NK-92 (cell line): ENCODE data around the gene FAM237A.

Source experiments
- DNase-seq: peaks from one replicate; lab custom pipeline; 2025; ENCODE audit not compliant: unreplicated experiment; lab: John Stamatoyannopoulos, UW

The FAM237A gene

DNA sequence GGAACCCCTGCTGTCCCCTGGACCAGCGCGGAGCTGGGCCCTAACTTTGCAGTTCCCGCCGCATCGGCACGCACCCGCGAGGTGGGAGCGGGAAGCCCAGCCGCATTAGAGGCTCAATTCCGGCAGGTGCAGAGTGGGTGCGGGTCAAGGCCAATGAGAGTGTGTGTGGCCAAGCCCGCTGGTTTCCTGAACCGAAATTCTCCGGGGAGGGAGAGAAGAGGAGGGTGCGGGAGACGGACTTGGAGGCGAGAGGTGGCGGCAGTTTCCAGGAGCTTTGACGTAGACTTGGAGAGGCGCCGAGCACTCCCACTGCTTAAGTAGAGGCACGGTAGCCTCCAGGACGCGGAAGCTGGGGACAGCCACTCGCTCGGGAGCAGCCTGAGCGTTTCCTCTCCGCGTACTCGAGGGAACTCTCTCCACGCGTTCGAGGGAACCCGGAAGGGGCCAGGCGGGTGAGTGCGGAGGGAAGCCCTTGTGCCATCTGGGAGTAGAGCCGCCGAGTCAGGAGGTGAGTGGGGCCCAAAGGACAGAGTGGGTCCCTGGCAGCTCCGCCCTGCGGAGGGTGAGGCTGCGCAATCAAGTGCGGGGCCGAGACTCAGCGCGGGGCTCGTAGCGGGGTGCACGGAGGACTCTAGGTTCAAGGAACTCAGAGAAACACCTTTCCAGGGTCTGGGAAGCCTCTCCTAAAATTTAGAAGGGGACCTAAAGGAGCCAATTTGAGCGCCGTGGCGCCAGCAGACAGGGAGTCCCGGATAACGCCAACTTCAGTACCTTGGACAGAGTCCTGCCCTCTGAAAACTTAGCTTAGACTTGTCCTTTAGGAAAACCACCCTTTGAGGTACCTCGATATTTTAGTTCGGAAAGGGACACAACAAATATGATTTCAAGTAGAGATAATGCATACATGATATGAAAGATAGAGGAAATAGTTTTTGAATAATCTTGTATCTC is at the start of gene FAM237A:
Gene FAM237A, plus strand, starts transcription at position 413 of the 951 bp plus-strand sequence. CDS start 1,750 bp downstream, outside the sequence.
- no peak for DNase-seq

DNA sequence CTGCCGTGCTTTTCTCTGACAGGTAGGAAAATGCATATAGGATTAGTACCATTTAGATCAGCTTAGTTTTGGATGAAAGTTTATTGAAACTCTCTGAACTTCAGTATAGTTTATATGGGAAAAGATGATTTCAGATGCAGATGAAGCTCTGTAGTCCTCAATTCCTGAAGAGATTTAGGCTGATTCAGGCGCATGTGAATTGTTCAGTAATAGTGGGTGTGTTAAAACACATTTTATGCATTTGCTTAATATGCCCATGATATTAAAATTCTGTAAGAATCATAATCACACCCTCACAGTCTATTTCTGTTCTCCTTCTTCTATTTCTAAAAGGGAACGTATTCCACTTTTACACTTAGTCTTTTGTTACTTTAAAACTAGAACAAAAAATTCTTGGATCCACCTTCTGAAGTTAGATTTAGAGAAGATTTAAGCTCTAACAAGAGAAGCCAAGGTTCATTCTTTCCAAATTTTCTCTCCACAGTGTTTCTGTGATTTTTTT is 44.5 kb upstream of the FAM237A start:
- no peak for DNase-seq

DNA sequence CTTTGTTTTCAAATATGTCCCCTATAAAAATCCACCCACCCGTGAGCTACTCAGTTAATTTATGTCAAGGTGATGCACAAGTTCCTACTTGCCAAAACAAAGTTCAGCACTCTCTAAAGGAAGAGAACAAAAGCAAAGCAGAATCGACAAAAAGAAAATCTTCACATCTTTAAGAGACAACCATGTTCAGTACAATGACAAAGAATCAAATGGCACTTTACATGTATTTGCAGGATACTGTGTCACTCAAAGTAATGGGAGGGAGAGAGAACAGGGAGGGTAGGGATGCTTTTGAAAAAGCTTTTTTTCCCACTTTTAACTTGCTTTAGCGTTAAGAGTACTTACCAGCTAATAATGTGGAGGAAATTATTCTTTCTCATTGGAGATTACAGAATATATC is 39.0 kb upstream of the FAM237A start:
- DNase-seq, result no peak

- no peak for DNase-seq
Observed at GRCh38 chr2:206610451-206610850, 31.8 kb upstream of the FAM237A start.

DNA sequence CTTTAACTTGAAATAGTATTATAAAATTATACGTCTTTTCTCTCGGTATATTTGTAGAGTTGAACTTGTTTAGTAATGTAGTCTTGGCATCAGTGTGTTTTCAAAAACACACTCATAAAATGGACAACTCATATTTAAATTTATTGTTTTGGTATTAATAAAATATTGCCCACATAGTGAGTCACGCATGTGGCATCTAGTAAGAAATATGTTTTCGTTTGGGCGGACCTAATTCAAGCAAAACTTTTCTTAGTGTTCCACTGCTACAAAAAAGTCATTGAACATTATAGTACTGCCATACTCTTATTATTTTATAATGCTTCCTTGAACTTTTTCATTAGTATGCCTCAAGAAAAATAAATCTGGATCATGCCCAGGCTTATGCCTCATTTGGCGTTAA is 31.1 kb upstream of the FAM237A start:
- no peak for DNase-seq

- no peak for DNase-seq
Observed at GRCh38 chr2:206611736-206612135, 30.6 kb upstream of the FAM237A start.

DNA sequence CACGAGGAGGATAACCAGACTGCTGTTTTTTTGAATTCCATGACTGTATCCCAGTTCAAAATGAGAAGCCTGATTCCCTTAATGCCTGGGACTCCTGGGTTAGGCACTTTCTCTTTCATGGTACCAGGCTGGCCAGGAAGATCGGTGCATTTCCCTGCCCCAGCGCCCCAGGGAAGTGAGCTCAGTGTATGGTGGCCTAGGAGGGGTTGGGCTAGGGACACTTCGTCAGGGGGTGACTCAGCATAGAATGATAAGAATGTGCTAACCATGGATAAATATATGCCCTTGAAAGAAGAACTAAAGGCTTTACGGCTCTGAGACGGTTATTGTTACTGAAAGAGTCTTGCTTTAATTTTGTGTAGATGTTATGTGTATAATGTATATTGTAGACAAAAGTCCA is 27.5 kb upstream of the FAM237A start:
- no peak for DNase-seq

DNA sequence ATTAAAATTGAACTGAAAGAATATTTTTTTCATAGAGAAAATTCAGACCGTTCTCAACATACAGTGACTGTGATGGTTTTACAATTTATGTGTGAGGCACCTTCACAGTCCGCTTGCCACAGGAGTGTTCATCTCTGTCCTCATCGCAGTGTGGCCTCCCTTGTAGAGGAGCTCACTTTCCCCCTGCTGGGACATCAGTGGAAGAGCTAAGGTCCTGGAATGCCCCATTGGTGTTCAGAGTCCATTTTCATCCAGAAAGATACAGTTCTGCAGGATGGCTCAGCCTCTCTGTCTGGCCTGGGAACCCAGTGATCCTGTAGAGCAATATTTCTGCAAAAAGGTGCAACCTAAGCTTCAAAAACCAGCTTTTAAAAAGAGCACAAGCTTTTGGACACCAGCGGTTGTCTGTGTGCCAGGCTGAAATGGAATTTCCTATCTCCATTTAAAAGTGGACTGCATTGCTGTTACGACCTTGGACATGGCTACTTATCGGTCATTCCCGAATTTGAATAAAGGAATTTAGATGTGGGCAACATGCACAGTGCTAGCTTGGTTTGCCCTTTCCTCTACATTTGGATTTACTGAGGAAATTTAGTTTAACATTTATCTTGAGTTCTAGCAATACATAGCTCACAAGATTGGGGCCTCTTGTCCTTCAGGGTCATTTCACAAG is 26.7 kb upstream of the FAM237A start:
- no peak for DNase-seq

DNA sequence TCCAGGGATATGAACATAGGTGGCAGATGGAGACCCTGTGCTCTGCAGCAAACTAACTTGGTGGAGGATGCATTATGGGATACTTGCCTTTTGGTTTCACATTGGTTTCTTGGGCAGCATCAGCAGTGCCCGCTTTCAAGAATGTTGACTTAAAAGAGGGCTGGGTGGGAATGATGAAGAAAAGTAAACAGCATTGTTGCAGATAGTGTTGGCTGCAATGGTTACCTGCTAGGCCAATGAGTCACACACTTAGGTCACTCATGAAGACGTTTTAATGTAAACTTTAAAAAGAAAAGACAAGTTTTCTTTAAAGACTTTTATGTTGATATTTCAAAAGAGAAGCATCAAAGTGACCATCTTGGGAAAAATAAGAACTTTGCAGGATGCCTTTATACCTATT is 26.1 kb upstream of the FAM237A start:
- no peak for DNase-seq

DNA sequence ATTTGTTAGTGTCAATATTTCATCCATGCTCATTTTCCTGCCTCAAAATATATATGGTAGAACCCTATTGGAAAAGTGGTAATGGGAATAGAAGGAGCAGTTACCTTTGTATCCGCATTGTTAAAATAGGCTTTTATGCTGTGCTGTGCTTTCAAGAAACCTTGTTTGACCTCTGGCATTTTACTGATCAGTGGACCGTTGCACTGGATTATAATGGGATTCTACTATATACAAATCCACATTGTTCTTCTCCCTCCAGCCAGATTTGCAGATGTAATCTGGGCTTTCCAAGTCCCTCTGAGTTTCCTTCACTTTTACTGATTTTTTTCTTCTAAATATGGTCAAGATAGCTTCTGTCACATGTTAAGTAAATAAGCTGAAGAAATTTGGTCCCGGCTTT is 23.3 kb upstream of the FAM237A start:
- no peak for DNase-seq

DNA sequence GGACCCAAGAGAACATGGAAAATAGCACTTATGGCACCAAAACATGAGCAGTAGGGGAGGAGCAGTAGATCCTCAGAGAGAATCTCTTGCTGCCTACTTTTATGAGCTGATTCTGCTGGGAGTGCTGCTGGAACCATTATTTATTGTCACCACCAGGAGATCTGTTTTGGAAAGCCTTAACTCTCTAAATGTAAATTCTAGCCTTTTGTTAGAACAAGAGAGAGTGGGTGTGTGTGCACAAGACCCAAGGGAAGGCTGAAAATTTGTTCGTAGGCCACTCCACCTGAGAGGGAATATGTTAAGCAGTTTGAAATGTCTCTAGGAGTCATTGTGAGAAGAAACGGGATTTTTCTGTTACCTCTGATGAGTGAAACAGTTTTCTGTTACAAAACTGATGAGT is 16.2 kb upstream of the FAM237A start:
- no peak for DNase-seq

DNA sequence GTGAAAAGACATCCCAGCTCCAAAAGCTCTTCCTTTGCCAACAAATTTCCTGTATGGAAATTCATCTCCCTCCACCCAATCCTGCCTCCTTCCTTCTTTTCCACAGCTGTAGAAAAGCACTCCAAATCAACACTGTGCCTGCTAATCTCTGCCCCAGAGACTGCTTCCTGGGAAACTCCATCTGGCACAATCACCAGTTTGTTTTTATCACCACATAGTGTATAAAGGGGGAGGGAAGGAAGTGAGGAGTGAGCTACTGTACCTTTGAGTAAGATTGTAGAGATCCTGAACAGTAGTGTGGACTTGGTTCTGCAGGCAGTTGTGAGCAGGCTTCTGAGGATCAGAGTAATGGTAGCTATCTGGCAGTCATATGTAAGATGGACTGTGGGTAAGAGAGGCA is 14.7 kb upstream of the FAM237A start:
- no peak for DNase-seq

GRCh38 chr2:206631340-206631739 is 10.9 kb upstream of the FAM237A start:
- no peak for DNase-seq

- no peak for DNase-seq
Observed at GRCh38 chr2:206635015-206635414, 7.3 kb upstream of the FAM237A start.

DNA sequence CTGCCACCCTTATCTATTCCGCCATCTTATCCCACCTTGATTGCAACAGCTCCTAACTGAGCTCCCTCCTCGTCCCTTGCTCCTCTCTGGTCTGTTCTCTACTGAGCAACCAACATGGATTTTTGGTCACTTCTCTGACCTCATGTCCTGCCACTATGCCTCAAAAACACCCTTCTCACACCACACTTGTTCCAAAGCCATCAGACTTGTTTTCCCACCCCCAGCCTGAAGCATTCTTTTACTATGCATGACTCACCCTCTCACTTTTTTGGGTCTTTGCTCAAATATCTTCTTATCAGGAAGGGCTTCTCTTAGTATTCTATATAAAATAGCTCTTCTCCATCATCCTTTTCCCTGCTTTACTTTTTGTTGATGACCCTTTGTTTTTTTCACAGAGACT is 2.7 kb upstream of the FAM237A start:
- DNase-seq, result no peak

DNA sequence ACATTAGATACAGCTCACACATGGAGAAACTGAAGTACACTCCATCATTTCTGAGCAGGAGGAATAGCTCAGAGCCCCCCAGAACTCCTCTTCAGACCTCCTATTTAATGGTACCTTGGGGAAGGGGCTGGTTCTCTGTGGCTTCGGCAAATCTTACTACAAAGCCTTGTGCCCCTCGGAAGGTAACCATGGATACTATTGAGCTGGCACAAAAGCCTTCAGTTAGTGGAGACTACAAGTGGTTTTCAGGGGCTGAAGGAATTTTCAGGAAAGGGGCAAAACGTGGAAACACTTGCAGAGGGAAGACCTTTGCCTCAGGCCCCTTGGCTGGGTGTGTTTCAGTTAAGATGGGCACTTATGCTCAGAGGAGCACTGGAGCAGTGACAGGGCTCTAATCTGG is 1.1 kb upstream of the FAM237A start:
- DNase-seq, result no peak

GRCh38 chr2:206647985-206648384 is 5.7 kb downstream of the FAM237A start:
- no peak for DNase-seq

DNA sequence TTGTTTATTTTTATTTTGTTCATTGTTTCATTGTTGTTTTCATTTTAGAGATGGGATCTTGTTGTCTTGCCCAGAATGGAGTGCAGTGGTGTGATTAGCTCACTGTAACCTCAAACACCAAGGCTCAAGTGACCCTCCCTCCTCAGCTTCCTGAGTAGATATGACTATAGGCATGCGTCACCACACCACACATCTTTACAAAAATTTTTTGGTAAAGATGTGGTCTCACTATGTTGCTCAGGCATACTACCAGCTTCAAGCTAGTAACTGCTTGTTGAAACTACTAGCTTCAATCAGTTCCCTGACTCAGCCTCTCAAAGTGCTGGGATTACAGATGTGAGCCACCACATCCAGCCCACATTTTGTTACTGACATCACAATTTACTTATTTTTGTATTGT is 14.8 kb downstream of the FAM237A start:
- no peak for DNase-seq

- DNase-seq, result no peak
Observed at GRCh38 chr2:206665251-206665650, 23.0 kb downstream of the FAM237A start.

DNA sequence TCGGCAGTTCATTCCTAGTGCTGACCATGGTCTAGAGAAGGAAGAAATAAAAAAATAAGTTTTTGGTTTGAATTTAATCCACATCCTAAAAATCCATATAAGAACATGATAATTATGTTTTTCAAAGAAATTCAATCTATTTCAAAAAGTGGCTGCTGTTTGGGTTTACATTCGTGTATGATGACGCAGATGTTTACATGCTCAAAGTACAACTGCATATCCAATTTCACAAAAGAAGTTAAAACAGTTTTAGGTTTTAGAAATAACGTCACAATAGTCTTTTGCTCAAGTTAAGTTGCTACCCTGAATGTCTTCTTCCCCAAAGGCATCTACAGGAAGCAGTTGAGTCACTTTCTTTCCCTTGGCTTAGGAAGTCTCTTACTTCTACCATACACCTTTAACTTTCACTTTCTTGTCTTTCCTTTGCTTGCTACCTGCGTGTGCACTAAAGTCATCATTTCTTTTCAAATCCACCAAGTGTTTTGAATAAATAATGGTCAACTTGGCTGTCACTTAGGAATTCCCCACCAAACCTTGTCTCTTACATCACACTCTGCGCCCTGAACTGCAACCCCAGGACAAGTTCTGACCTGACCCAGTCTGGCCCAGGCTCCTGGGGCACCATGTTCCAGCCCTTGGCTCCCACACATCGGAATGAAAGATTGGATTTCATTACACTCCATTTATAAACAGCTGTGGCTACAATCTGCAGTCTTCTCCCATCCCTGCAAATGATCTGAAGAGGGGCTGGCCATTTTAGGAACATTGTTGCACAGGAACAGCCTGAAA is 28.4 kb downstream of the FAM237A start:
- DNase-seq, result no peak

- DNase-seq, result no peak
Observed at GRCh38 chr2:206683546-206683945, 41.3 kb downstream of the FAM237A start.
